Lung (tissue), 12 donors: ENCODE measurements around the gene C8B. TPM values are rescaled to one million over a fixed set of nuclear protein-coding genes. Genes with fewer than 3 reads are reported as not detected.

Source experiments
- ATAC-seq: fragments of 200-7000 bp; cut with Tn5 transposase; one replicate; pipeline ENCODE4 v1.9.1; 2020; ENCODE audit warnings: moderate number of reproducible peaks; ENCODE audit not compliant: insufficient read depth, low FRiP score
- DNase-seq, 3 donors: peaks; one replicate each; pipeline ENCODE4 v3.0.0-alpha.2; 2013 to 2017
- H3K27ac ChIP-seq, 2 donors: one replicate each; pipeline ENCODE4 v1.5.1; 2013; ENCODE audit warnings: mild to moderate bottlenecking in 2 of 2, moderate library complexity in 2 of 2, control low read depth in 1 of 2, inconsistent platforms in 1 of 2, low read depth in 1 of 2, low read length in 1 of 2
- H3K27me3 ChIP-seq, 3 donors: one replicate each; pipeline ENCODE4 v1.5.1; 2013; ENCODE audit warnings: low read length in 2 of 3; ENCODE audit not compliant: control insufficient read depth in 3 of 3, insufficient read depth in 3 of 3
- H3K36me3 ChIP-seq, 4 donors: one replicate each; pipeline ENCODE4 v1.5.1; 2013; ENCODE audit warnings: low read length in 4 of 4, mild to moderate bottlenecking in 1 of 4, moderate library complexity in 1 of 4; ENCODE audit not compliant: control insufficient read depth in 4 of 4, insufficient read depth in 4 of 4
- H3K4me1 ChIP-seq, 5 donors: one replicate each; pipeline ENCODE4 v1.5.1; 2013; ENCODE audit warnings: low read length in 5 of 5, mild to moderate bottlenecking in 2 of 5, moderate library complexity in 1 of 5; ENCODE audit not compliant: control insufficient read depth in 5 of 5, insufficient read depth in 5 of 5
- H3K4me3 ChIP-seq: one replicate; pipeline ENCODE4 v1.5.1; 2013; ENCODE audit warnings: mild to moderate bottlenecking, control low read depth, moderate library complexity
- H3K9ac ChIP-seq, 2 donors: one replicate each; pipeline ENCODE4 v1.5.1; 2013; ENCODE audit warnings: low read length in 2 of 2, control low read depth in 1 of 2; ENCODE audit not compliant: insufficient read depth in 1 of 2
- H3K9me3 ChIP-seq, 4 donors: one replicate each; pipeline ENCODE4 v1.5.1; 2013; ENCODE audit warnings: low read length in 3 of 4, mild to moderate bottlenecking in 1 of 4, moderate library complexity in 1 of 4; ENCODE audit not compliant: control insufficient read depth in 4 of 4, insufficient read depth in 3 of 4
- WGBS, 2 donors: extraction: QIAGEN DNeasy Blood & Tissue Kit; methylation state at CpG; one replicate each; pipeline ENCODE4 v1.1.7; 2013; 5-methylcytosine and 5-hydroxymethylcytosine counted together
- polyA plus RNA-seq, 2 donors: library from polyadenylated mRNA; stranded (reverse); fragments of 200-250 nt; gene quantifications; one replicate each; pipeline ENCODE4 v1.2.1, GENCODE V29; 2013
- total RNA-seq, 2 donors: library from RNA; depleted of rRNA in 1 of 2; stranded (reverse); fragments of >200 nt in 1 of 2; gene quantifications; one replicate each; pipeline ENCODE4 v1.2.1, GENCODE V29; 2014 to 2021
- TF ChIP-seq, protein P1 (sequence below): IDR thresholded peaks from 2 replicates; pipeline ENCODE4 v1.5.1; 2012; ENCODE audit warnings: mild to moderate bottlenecking; ENCODE audit errors: control extremely low read depth, extremely low read depth
- donor health status: control.
- donor health status: control.
- donor health status: Bipolar disorder and iron deficiency.
- donor health status: healthy.
- donor health status: DM: yes; HTN: yes; CAD: no.

C8B gene
- total and polyA plus RNA-seq, 4 donors, result 0.22 to 2.8 (median 1.7) TPM

DNA sequence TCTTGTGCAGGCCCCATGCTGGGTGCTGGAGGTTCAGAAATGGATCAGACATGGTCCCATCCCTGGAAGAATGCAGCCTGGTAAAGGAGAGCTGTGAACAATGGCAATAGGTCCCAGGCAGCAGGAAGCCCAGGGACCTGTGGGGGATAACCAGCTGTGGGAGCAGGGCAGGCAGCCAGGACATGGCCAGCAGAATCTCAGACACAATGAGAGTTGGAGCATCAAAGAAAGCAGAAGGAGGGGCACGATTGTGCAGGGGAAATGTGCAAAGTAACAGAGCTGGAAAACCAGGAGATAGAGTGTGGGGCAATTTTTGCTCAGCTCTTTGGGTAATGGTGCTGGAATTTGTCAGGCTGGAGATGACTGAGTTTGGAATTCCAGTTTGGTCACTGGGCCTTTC, 44.3 kb downstream of the C8B start:
- no peaks in the 10 kb centered on the region for H3K27me3 ChIP-seq
- H3K9ac ChIP-seq, result no peak overlapping the region
- ATAC-seq (no peak), DNase-seq (peak; percentile 9 to 38 (median 33))
- H3K27ac ChIP-seq, result no peak overlapping the region
- no peaks in the 10 kb centered on the region for H3K36me3 ChIP-seq
- H3K9me3 ChIP-seq, result peaks cover 0 to 5% (median 0%) of the 10 kb centered on the region in 4 donors
- H3K4me3 ChIP-seq, result no peak overlapping the region
- TF ChIP-seq, protein P1, sequence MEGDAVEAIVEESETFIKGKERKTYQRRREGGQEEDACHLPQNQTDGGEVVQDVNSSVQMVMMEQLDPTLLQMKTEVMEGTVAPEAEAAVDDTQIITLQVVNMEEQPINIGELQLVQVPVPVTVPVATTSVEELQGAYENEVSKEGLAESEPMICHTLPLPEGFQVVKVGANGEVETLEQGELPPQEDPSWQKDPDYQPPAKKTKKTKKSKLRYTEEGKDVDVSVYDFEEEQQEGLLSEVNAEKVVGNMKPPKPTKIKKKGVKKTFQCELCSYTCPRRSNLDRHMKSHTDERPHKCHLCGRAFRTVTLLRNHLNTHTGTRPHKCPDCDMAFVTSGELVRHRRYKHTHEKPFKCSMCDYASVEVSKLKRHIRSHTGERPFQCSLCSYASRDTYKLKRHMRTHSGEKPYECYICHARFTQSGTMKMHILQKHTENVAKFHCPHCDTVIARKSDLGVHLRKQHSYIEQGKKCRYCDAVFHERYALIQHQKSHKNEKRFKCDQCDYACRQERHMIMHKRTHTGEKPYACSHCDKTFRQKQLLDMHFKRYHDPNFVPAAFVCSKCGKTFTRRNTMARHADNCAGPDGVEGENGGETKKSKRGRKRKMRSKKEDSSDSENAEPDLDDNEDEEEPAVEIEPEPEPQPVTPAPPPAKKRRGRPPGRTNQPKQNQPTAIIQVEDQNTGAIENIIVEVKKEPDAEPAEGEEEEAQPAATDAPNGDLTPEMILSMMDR, result no peak
- peaks cover 0 to 4% (median 0%) of the 10 kb centered on the region in 5 donors for H3K4me1 ChIP-seq
- 29 to 48% methylated on average over 1 of the region's 1 CpG for WGBS, 2 donors

DNA sequence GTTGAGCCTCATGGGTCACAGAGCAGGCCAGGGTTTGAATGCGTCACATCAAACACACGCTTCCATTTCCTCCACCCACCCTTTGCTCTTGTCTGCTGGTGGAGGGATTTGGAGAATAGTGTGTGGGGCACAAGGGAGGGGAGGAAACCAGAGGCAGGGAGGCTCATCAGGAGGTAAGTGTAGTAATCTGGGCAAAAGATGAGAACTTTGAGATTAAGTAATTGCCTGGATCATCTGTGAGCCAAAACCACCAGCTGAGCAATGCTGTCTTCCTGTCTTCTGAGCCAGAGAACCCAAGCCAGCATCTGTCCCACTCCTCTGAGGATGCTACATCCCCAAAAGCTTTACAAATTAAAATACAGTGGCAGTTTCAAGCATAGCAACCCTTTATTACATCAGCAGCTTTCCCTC, 45.2 kb downstream of the C8B start:
- H3K4me1 ChIP-seq, result peaks cover 0 to 4% (median 0%) of the 10 kb centered on the region in 5 donors
- no peaks in the 10 kb centered on the region for H3K27me3 ChIP-seq
- DNase-seq, result peak in 1 of 3 donors; percentile 38
- TF ChIP-seq, protein P1, result no peak
- WGBS, 2 donors, result 58 to 67% methylated on average over 2 of the region's 2 CpGs
- peaks cover 0 to 5% (median 0%) of the 10 kb centered on the region in 4 donors for H3K9me3 ChIP-seq
- no peaks in the 10 kb centered on the region for H3K36me3 ChIP-seq
- H3K4me3 ChIP-seq, result no peak overlapping the region
- ATAC-seq, result no peak
- H3K9ac ChIP-seq, result no peak overlapping the region
- no peak overlapping the region for H3K27ac ChIP-seq

DNA sequence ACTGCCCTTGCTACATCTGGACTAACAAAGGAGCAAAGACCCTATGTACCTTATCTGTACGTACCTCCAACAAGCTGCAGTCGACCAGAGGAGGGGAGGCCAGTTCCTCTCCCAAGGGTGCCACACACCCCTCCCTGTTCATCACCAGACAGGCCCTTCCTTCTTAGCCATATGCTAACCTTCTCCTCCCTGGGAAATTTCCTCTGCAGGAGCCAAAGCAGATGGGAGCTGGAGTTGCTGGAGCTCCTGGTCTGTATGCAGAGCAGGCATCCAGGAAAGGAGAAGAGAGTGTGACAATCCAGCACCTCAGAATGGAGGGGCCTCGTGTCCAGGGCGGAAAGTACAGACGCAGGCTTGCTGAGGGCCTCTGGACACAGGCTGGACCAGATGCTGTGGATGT, 48.5 kb downstream of the C8B start:
- ATAC-seq (no peak), DNase-seq (no peak)
- Histone ChIP-seq H3K27me3 (no peaks in the 10 kb centered on the region), H3K36me3 (no peaks in the 10 kb centered on the region), H3K4me1 (peaks cover 0 to 4% (median under 1%) of the 10 kb centered on the region in 5 donors), H3K9ac (no peak overlapping the region), H3K9me3 (peaks cover 0 to 4% (median 0%) of the 10 kb centered on the region in 4 donors), H3K4me3 (no peak overlapping the region), H3K27ac (no peak overlapping the region)
- 82 to 89% methylated on average over 5 of the region's 5 CpGs for WGBS, 2 donors
- TF ChIP-seq, protein P1, result no peak

GRCh38 chr1:56916630-56917029, 49.2 kb downstream of the C8B start:
- ATAC-seq (no peak), DNase-seq (no peak)
- Histone ChIP-seq H3K4me1 (peaks cover 0 to 4% (median 2%) of the 10 kb centered on the region in 5 donors), H3K4me3 (no peak overlapping the region), H3K9me3 (peaks cover 0 to 2% (median 0%) of the 10 kb centered on the region in 4 donors), H3K9ac (no peak overlapping the region), H3K36me3 (no peaks in the 10 kb centered on the region), H3K27ac (no peak overlapping the region), H3K27me3 (no peaks in the 10 kb centered on the region)
- WGBS, 2 donors, result 91 to 93% methylated on average over 3 of the region's 3 CpGs
- TF ChIP-seq, protein P1, result no peak
